K562 (cell line): ENCODE measurements around the gene RNF222. TPM values are rescaled to one million over a fixed set of nuclear protein-coding genes. Genes with fewer than 3 reads are reported as not detected.

Experiments used
- ATF1 ChIP-seq, 2 experiments: fragments of 450-650 bp in 1 of 2; IDR thresholded peaks; 2 replicates each; pipeline ENCODE4 v1.6.1; 2016; ENCODE audit warnings: missing compliant biosample characterization in 1 of 2, missing genetic modification characterization in 1 of 2
- CCNT2 ChIP-seq: IDR thresholded peaks from 2 replicates; pipeline ENCODE4 v1.6.1; 2011; ENCODE audit warnings: borderline replicate concordance, low read depth, mild to moderate bottlenecking, moderate library complexity, mixed read lengths, low read length; ENCODE audit not compliant: insufficient read length; ENCODE audit errors: extremely low read depth
- EP400 ChIP-seq: fragments of 450-650 bp; IDR thresholded peaks from 2 replicates; pipeline ENCODE4 v1.6.1; 2017; ENCODE audit warnings: antibody characterized with exemption, mild to moderate bottlenecking, moderate library complexity
- KLF16 ChIP-seq: IDR thresholded peaks from 2 replicates; pipeline ENCODE4 v1.6.1; 2016; ENCODE audit warnings: antibody characterized with exemption
- NCOA1 ChIP-seq: fragments of 450-650 bp; IDR thresholded peaks from 2 replicates; pipeline ENCODE4 v1.6.1; 2016; ENCODE audit warnings: low read depth
- POLR2A ChIP-seq: fragments of 450-650 bp; conservative IDR thresholded peaks from 2 replicates; pipeline ENCODE4 v1.6.1; 2016
- POLR2B ChIP-seq: fragments of 450-650 bp; IDR thresholded peaks from 2 replicates; pipeline ENCODE4 v1.6.1; 2018; ENCODE audit warnings: low read depth; ENCODE audit not compliant: partially characterized antibody
- RBFOX2 ChIP-seq: fragments of 200-400 bp; formaldehyde crosslinking; IDR thresholded peaks from 2 replicates; pipeline ENCODE4 v1.6.1; 2017; ENCODE audit warnings: low read depth, mild to moderate bottlenecking, low read length, moderate library complexity
- RBM14 ChIP-seq: fragments of 200-400 bp; formaldehyde crosslinking; IDR thresholded peaks from 2 replicates; pipeline ENCODE4 v1.6.1; 2018; ENCODE audit warnings: low read depth, mild to moderate bottlenecking, low read length, moderate library complexity, borderline replicate concordance; ENCODE audit not compliant: insufficient read depth
- SETDB1 ChIP-seq: IDR thresholded peaks from one replicate; pipeline ENCODE4 v1.6.1; 2012; ENCODE audit warnings: low read length, control low read depth, inconsistent platforms
- SIN3B ChIP-seq: fragments of 450-650 bp; IDR thresholded peaks from 2 replicates; pipeline ENCODE4 v1.6.1; 2017; ENCODE audit warnings: low read depth, mild to moderate bottlenecking, moderate library complexity
- TAF9B ChIP-seq: fragments of 450-650 bp; IDR thresholded peaks from 2 replicates; pipeline ENCODE4 v1.6.1; 2018; ENCODE audit warnings: mild to moderate bottlenecking; ENCODE audit not compliant: partially characterized antibody
- ZNF408 ChIP-seq: fragments of 250-450 bp; sonication (Bioruptor Pico); IDR thresholded peaks from 2 replicates; pipeline ENCODE4 v1.4.0; 2020; ENCODE audit warnings: low read depth, mild to moderate bottlenecking, moderate library complexity
- polyA plus RNA-seq, 8 experiments: library from polyadenylated mRNA; depleted of rRNA in 4 of 8; stranded (reverse) in 5 of 8; unstranded in 3 of 8; fragments of >200 nt; fragmentation: Nextera tagmentation in 2 of 8; fragmentation: Illumina TruSeq in 1 of 8; extraction: Ambion mirVana in 2 of 8; extraction: Trizol in 1 of 8; gene quantifications; 2 replicates each; pipeline versions ENCODE4 v1.2.1 to v1.2.3, GENCODE V29; 2011 to 2014; ENCODE audit warnings: inconsistent platforms in 1 of 8, missing spikeins in 1 of 8
- total RNA-seq, 7 experiments: library from RNA; depleted of rRNA in 6 of 7; stranded (reverse); fragments of >200 nt in 6 of 7; fragmentation: Illumina TruSeq in 2 of 7; extraction: Trizol in 2 of 7; gene quantifications; 2 replicates each; pipeline versions ENCODE4 v1.2.1 to v1.2.3, GENCODE V29; 2011 to 2021; ENCODE audit warnings: low replicate concordance in 1 of 7
- TF ChIP-seq, protein P1 (sequence below): fragments of 200-800 bp; sonication (Bioruptor generic); IDR thresholded peaks from 2 replicates; pipeline ENCODE4 v1.6.1; 2017; ENCODE audit warnings: missing genetic modification characterization, missing compliant biosample characterization
- TF ChIP-seq, protein P2 (sequence below): fragments of 250-450 bp; sonication (Bioruptor Pico); IDR thresholded peaks from 2 replicates; pipeline ENCODE4 v1.8.0; 2021; ENCODE audit warnings: mild to moderate bottlenecking, moderate library complexity
- TF ChIP-seq, protein P3 (sequence below): fragments of 250-450 bp; sonication (Bioruptor Pico); IDR thresholded peaks from 2 replicates; pipeline ENCODE4 v1.4.0; 2020; ENCODE audit warnings: borderline replicate concordance
- TF ChIP-seq, protein P4 (sequence below): sonication (generic); formaldehyde crosslinking; IDR thresholded peaks from 2 replicates; pipeline ENCODE4 v1.8.0; 2022; ENCODE audit warnings: mild to moderate bottlenecking, missing genetic modification reagents

The RNF222 gene
- total and polyA plus RNA-seq, 9 of the 15 experiments (the other 6 are each of a cell fraction or from before 2014, with no cell fraction given), result not detected

DNA sequence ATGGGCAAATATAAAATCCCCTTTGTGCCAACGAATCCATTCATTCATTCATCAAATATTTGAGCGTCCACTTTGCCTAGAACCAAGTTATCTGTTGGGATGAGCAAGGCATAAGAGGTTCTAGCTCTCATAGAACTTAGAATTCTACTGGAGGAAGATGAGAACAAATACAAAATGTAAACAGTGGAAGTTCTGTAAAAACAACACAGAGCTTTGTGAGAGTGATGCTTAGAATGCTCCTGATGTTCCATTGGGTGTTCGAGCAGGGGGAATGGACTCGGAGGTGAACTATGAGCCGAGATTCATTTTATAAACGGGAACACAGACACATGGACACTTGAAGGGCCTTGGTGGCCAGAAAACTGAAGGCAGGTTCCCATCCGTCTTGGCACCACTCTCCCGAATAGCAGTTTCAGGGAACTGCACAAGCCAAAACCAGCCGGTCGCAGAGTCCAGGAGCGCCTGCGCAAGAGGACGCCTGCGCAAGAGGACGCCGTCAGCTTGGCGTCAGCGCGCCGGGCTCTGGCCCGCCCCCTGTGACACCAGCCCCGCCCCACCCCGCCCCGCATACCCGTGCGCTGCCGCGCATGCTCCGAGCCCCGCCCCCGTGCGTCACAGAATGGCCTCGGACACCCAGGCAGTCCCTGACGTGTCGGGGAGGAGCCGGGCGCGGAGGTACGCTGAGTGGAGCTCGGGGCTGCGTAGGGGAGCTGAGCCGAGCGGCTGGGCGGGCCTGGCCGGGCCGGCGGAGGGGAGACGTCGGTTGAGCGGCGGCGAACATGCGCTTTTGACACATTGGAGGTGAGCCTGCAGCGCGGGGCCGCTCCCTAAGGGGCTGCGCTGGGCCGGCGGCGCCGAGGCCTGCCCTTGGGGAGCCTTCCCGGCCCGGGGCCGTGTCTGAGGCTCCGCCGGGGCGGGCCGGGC is 37.9 kb upstream of the RNF222 start, which contains the start of gene NDEL1 (continued):
- TF ChIP-seq TAF9B, result peak; percentile 48
- peak; percentile 93 for TF ChIP-seq RBFOX2
- TF ChIP-seq CCNT2, result peak; percentile 32
- no peak for TF ChIP-seq RBM14
- TF ChIP-seq, protein P1, sequence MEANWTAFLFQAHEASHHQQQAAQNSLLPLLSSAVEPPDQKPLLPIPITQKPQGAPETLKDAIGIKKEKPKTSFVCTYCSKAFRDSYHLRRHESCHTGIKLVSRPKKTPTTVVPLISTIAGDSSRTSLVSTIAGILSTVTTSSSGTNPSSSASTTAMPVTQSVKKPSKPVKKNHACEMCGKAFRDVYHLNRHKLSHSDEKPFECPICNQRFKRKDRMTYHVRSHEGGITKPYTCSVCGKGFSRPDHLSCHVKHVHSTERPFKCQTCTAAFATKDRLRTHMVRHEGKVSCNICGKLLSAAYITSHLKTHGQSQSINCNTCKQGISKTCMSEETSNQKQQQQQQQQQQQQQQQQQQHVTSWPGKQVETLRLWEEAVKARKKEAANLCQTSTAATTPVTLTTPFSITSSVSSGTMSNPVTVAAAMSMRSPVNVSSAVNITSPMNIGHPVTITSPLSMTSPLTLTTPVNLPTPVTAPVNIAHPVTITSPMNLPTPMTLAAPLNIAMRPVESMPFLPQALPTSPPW (CRISPR knock-in tag), result peak; percentile 70
- TF ChIP-seq, protein P2, sequence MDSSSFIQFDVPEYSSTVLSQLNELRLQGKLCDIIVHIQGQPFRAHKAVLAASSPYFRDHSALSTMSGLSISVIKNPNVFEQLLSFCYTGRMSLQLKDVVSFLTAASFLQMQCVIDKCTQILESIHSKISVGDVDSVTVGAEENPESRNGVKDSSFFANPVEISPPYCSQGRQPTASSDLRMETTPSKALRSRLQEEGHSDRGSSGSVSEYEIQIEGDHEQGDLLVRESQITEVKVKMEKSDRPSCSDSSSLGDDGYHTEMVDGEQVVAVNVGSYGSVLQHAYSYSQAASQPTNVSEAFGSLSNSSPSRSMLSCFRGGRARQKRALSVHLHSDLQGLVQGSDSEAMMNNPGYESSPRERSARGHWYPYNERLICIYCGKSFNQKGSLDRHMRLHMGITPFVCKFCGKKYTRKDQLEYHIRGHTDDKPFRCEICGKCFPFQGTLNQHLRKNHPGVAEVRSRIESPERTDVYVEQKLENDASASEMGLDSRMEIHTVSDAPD (CRISPR knock-in tag), result no peak
- TF ChIP-seq NCOA1, result no peak
- TF ChIP-seq SIN3B, result 0 out of 2 replicates have a peak, but pooled peaks have one; percentile 11
- TF ChIP-seq, protein P3, sequence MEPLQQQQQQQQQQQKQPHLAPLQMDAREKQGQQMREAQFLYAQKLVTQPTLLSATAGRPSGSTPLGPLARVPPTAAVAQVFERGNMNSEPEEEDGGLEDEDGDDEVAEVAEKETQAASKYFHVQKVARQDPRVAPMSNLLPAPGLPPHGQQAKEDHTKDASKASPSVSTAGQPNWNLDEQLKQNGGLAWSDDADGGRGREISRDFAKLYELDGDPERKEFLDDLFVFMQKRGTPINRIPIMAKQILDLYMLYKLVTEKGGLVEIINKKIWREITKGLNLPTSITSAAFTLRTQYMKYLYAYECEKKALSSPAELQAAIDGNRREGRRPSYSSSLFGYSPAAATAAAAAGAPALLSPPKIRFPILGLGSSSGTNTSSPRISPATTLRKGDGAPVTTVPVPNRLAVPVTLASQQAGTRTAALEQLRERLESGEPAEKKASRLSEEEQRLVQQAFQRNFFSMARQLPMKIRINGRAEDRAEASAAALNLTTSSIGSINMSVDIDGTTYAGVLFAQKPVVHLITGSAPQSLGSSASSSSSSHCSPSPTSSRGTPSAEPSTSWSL (CRISPR knock-in tag), result no peak
- no peak for TF ChIP-seq ZNF408 (CRISPR knock-in tag)
- peak; percentile 88 for TF ChIP-seq POLR2A
- TF ChIP-seq EP400, result 0 out of 2 replicates have a peak, but pooled peaks have one; percentile 22
- TF ChIP-seq POLR2B, result peak; percentile 86
- no peak; the same call in 1 of the 2 replicates for TF ChIP-seq ATF1 (CRISPR knock-in tag; IDR thresholded peaks at IDR 0.05)
- peak; percentile 72; the same call in 1 of the 2 replicates for TF ChIP-seq ATF1 (tag; IDR thresholded peaks at IDR 0.05)
- TF ChIP-seq KLF16, result no peak
- no peak for TF ChIP-seq SETDB1
- TF ChIP-seq, protein P4, sequence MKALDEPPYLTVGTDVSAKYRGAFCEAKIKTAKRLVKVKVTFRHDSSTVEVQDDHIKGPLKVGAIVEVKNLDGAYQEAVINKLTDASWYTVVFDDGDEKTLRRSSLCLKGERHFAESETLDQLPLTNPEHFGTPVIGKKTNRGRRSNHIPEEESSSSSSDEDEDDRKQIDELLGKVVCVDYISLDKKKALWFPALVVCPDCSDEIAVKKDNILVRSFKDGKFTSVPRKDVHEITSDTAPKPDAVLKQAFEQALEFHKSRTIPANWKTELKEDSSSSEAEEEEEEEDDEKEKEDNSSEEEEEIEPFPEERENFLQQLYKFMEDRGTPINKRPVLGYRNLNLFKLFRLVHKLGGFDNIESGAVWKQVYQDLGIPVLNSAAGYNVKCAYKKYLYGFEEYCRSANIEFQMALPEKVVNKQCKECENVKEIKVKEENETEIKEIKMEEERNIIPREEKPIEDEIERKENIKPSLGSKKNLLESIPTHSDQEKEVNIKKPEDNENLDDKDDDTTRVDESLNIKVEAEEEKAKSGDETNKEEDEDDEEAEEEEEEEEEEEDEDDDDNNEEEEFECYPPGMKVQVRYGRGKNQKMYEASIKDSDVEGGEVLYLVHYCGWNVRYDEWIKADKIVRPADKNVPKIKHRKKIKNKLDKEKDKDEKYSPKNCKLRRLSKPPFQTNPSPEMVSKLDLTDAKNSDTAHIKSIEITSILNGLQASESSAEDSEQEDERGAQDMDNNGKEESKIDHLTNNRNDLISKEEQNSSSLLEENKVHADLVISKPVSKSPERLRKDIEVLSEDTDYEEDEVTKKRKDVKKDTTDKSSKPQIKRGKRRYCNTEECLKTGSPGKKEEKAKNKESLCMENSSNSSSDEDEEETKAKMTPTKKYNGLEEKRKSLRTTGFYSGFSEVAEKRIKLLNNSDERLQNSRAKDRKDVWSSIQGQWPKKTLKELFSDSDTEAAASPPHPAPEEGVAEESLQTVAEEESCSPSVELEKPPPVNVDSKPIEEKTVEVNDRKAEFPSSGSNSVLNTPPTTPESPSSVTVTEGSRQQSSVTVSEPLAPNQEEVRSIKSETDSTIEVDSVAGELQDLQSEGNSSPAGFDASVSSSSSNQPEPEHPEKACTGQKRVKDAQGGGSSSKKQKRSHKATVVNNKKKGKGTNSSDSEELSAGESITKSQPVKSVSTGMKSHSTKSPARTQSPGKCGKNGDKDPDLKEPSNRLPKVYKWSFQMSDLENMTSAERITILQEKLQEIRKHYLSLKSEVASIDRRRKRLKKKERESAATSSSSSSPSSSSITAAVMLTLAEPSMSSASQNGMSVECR (CRISPR knock-in tag), result no peak; the same call in 1 of the 2 replicates
